ENCODE measurements around the gene MAP4K3.

DNA sequence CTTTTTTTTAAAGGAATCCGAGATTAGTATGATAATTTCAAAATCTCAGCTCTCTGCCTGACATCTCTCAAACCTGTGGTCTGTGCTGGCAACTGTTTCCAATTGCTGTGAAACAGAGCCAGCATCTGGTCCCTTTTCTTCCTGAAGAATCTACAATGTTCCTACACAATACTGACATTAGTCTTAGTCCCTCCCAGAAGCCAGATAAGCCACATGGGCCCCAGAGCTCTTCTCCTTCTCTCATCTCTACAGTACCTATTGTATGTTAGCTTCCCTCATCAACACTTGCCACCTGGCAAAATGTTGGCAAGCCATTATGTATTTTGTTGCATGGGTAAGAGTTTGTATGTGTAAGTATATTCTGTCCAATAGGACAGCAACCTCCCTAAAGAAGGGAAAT lies 130.5 kb downstream of the MAP4K3 start:
- TF ChIP-seq, protein P1, sequence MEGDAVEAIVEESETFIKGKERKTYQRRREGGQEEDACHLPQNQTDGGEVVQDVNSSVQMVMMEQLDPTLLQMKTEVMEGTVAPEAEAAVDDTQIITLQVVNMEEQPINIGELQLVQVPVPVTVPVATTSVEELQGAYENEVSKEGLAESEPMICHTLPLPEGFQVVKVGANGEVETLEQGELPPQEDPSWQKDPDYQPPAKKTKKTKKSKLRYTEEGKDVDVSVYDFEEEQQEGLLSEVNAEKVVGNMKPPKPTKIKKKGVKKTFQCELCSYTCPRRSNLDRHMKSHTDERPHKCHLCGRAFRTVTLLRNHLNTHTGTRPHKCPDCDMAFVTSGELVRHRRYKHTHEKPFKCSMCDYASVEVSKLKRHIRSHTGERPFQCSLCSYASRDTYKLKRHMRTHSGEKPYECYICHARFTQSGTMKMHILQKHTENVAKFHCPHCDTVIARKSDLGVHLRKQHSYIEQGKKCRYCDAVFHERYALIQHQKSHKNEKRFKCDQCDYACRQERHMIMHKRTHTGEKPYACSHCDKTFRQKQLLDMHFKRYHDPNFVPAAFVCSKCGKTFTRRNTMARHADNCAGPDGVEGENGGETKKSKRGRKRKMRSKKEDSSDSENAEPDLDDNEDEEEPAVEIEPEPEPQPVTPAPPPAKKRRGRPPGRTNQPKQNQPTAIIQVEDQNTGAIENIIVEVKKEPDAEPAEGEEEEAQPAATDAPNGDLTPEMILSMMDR (IDR thresholded peaks at IDR 0.05), result no peak
- no peak for TF ChIP-seq POLR2A (IDR thresholded peaks at IDR 0.05)

Measured in thyroid gland (tissue), 4 donors.